PC-3 (cell line): Measurements from ENCODE around the gene CFAP45. TPM values are rescaled to one million over a fixed set of nuclear protein-coding genes. Genes with fewer than 3 reads are reported as not detected.

Source experiments
- ATAC-seq: fragments of 200-7000 bp; cut with Tn5 transposase; 2 replicates; pipeline ENCODE4 v1.9.1; 2020; ENCODE audit warnings: mild to moderate bottlenecking, moderate library complexity
- BruUV-seq: library from RNA; stranded (reverse); fragments of 400-500 nt; replicated peaks from 2 replicates; lab custom pipeline; 2021; lab: Mats Ljungman, UMichigan
- CTCF ChIA-PET: fragments of 300-600 bp; sonication (Branson Sonifier 250); formaldehyde crosslinking; loops from one replicate; lab custom pipeline; 2022; ENCODE audit warnings: antibody characterized with exemption; lab: Charles Lee
- POLR2A ChIA-PET: fragments of 300-600 bp; sonication (Branson Sonifier 250); formaldehyde crosslinking; loops from one replicate; lab custom pipeline; 2022; ENCODE audit warnings: antibody characterized with exemption; ENCODE audit not compliant: unreplicated experiment; lab: Charles Lee
- DNase-seq: peaks from one replicate; pipeline ENCODE4 v3.0.0-alpha.2; 2015
- H2AFZ ChIP-seq: fragments of 300-600 bp; sonication (generic); 2 replicates; pipeline ENCODE4 v1.6.0; 2016; ENCODE audit warnings: antibody characterized with exemption, low read length
- H3F3A ChIP-seq: fragments of 300-600 bp; sonication (generic); one replicate; pipeline ENCODE4 v1.6.0; 2017; ENCODE audit warnings: antibody characterized with exemption, low read length, control low read depth, mild to moderate bottlenecking; ENCODE audit not compliant: unreplicated experiment
- H3K27ac ChIP-seq: fragments of 300-600 bp; sonication (generic); 2 replicates; pipeline ENCODE4 v1.5.1; 2016; ENCODE audit warnings: mild to moderate bottlenecking, low read length
- H3K27me3 ChIP-seq: fragments of 300-600 bp; sonication (generic); 2 replicates; pipeline ENCODE4 v1.6.1; 2016; ENCODE audit warnings: low read length, mixed read lengths
- H3K36me3 ChIP-seq: fragments of 300-600 bp; sonication (generic); 2 replicates; pipeline ENCODE4 v1.6.1; 2016; ENCODE audit warnings: low read depth, mixed run types, low read length, mixed read lengths
- H3K4me1 ChIP-seq: fragments of 300-600 bp; sonication (generic); 2 replicates; pipeline ENCODE4 v1.5.1; 2016; ENCODE audit warnings: low read length; ENCODE audit not compliant: insufficient read depth
- H3K4me2 ChIP-seq: fragments of 300-600 bp; sonication (generic); 2 replicates; pipeline ENCODE4 v1.6.0; 2016; ENCODE audit warnings: low read length
- H3K4me3 ChIP-seq: fragments of 300-600 bp; sonication (generic); 2 replicates; pipeline ENCODE4 v1.5.1; 2016; ENCODE audit warnings: mild to moderate bottlenecking, low read length, mixed read lengths
- H3K79me2 ChIP-seq: fragments of 300-600 bp; sonication (generic); 2 replicates; pipeline ENCODE4 v1.6.1; 2017; ENCODE audit warnings: low read length, mixed read lengths
- H3K9ac ChIP-seq: fragments of 300-600 bp; sonication (generic); 2 replicates; pipeline ENCODE4 v1.6.0; 2016; ENCODE audit warnings: mild to moderate bottlenecking, low read length
- H3K9me2 ChIP-seq: fragments of 300-600 bp; sonication (generic); replicated peaks from 2 replicates; pipeline ENCODE4 v1.6.1; 2016; ENCODE audit warnings: mixed run types, low read length, mixed read lengths
- H3K9me3 ChIP-seq: fragments of 300-600 bp; sonication (generic); 2 replicates; pipeline ENCODE4 v1.6.1; 2016; ENCODE audit warnings: low read length, mixed read lengths
- H4K20me1 ChIP-seq: fragments of 300-600 bp; sonication (generic); 2 replicates; pipeline ENCODE4 v1.6.1; 2016; ENCODE audit warnings: low read length, mixed read lengths
- EZH2 ChIP-seq: fragments of 300-600 bp; sonication (generic); IDR thresholded peaks from one replicate; pipeline ENCODE4 v1.6.1; 2017; ENCODE audit warnings: antibody characterized with exemption, mild to moderate bottlenecking, low read length; ENCODE audit not compliant: unreplicated experiment
- EZH2phosphoT487 ChIP-seq: fragments of 300-600 bp; sonication (generic); IDR thresholded peaks from 2 replicates; pipeline ENCODE4 v1.6.1; 2018; ENCODE audit warnings: mild to moderate bottlenecking, antibody characterized with exemption, low read length, borderline replicate concordance
- intact Hi-C: fragments of 100-400 bp; cut with micrococcal nuclease; formaldehyde crosslinking; loops from 2 replicates; pipeline ENCODE4 v1.9.0; 2023
- total RNA-seq: library from RNA; depleted of rRNA; stranded (reverse); fragments of >200 nt; gene quantifications from 2 replicates; pipeline ENCODE4 v1.2.3, GENCODE V29; 2014
- TF ChIP-seq, protein P1 (sequence below): fragments of 300-600 bp; sonication (generic); conservative IDR thresholded peaks from 2 replicates; pipeline ENCODE4 v1.5.1; 2017; ENCODE audit warnings: antibody characterized with exemption, low read depth, mild to moderate bottlenecking, low read length

The CFAP45 gene
- total RNA-seq, 1 experiment from 2014 or later: 1.6 TPM

DNA sequence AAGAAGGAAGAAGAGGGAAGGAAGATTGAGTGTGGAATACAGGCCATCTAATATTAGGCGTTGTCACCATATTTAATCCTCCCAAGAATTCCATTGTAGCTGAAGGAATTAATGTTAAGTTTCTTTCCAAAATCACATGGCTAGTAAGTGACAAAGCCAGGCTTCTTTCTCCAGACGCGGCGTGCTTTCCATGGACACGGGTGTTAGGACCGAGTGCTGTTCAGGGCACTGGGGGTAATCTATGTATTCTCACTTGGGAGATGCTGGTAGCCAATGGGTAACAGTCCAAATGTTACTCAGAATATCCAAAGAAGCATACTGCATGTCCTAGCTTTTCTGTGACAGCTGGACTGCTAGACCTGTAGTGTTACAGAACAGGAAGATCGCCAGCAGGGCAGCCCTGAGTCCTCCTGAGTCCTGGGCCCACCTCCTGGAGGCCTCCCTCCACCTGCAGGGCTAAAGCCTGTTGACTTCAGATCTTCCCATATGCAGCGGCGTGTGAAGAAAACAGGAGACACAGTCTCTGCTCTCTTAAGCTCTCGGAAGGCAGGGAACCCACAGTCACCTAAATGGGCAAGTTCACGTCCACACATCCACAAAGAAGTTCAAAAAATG is 40.1 kb upstream of the CFAP45 start:
- no peak overlapping the region for H3K27ac ChIP-seq
- no peak for ATAC-seq
- ChIA-PET POLR2A (interaction anchor here (0.5 kb wide), 1 partner anchor 15 kb away, joined by 5 read pairs; the partner anchor contains the start of gene TAGLN2), CTCF (interaction anchor here (0.6 kb wide), 1 partner anchor 875 kb away, joined by 4 read pairs; no protein-coding TSS in a partner anchor)
- TF ChIP-seq, protein P1, sequence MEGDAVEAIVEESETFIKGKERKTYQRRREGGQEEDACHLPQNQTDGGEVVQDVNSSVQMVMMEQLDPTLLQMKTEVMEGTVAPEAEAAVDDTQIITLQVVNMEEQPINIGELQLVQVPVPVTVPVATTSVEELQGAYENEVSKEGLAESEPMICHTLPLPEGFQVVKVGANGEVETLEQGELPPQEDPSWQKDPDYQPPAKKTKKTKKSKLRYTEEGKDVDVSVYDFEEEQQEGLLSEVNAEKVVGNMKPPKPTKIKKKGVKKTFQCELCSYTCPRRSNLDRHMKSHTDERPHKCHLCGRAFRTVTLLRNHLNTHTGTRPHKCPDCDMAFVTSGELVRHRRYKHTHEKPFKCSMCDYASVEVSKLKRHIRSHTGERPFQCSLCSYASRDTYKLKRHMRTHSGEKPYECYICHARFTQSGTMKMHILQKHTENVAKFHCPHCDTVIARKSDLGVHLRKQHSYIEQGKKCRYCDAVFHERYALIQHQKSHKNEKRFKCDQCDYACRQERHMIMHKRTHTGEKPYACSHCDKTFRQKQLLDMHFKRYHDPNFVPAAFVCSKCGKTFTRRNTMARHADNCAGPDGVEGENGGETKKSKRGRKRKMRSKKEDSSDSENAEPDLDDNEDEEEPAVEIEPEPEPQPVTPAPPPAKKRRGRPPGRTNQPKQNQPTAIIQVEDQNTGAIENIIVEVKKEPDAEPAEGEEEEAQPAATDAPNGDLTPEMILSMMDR: no peak
- no peak for TF ChIP-seq EZH2phosphoT487
- no peak for TF ChIP-seq EZH2
- H4K20me1 ChIP-seq: no peaks in the 10 kb centered on the region
- H3F3A ChIP-seq: no peaks in the 10 kb centered on the region
- DNase-seq: no peak
- no peak overlapping the region for H2AFZ ChIP-seq
- H3K9ac ChIP-seq: no peak overlapping the region
- H3K4me1 ChIP-seq: peaks cover 45% of the 10 kb centered on the region
- H3K27me3 ChIP-seq: no peaks in the 10 kb centered on the region
- BruUV-seq: no TSS peak
- no peak overlapping the region for H3K4me2 ChIP-seq
- no peaks in the 10 kb centered on the region for H3K9me2 ChIP-seq
- peaks cover 20% of the 10 kb centered on the region for H3K79me2 ChIP-seq
- intact Hi-C loops: no loop called here
- no peaks in the 10 kb centered on the region for H3K9me3 ChIP-seq
- H3K36me3 ChIP-seq: no peaks in the 10 kb centered on the region
- H3K4me3 ChIP-seq: no peak overlapping the region

DNA sequence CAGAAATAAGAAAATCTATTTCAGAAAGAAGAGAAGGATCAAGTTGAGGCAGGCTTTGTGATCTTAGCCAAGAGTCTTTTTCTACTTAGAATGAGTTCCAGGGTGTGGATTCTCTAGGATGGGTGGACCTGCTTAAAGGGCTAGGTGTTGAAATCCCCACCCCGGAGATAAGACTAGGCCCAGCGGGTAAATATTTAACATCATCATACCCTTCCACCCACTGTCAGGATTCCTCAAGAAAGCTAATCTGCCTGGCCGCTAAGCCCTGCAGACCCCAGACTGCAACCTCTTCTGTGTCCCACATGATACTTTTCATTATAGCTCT is 39.7 kb upstream of the CFAP45 start:
- no peak for DNase-seq
- TF ChIP-seq, protein P1: no peak
- no peak for TF ChIP-seq EZH2
- TF ChIP-seq EZH2phosphoT487: no peak
- no peak overlapping the region for H3K4me2 ChIP-seq
- intact Hi-C loops: loop anchor here (5.0 kb wide), 1 partner anchor 143 kb away; the partner anchor contains the start of gene KCNJ9
- ChIA-PET CTCF (interaction anchor here (3.0 kb wide), 1 partner anchor 67 kb away, joined by 21 read pairs; no protein-coding TSS in a partner anchor), POLR2A (interaction anchor here (0.5 kb wide), 1 partner anchor 14 kb away, joined by 5 read pairs; the partner anchor contains the start of gene TAGLN2)
- H2AFZ ChIP-seq: no peak overlapping the region
- peaks cover 40% of the 10 kb centered on the region for H3K4me1 ChIP-seq
- no TSS peak for BruUV-seq
- no peaks in the 10 kb centered on the region for H3K9me2 ChIP-seq
- no peak overlapping the region for H3K27ac ChIP-seq
- peaks cover 15% of the 10 kb centered on the region for H3K79me2 ChIP-seq
- no peak for ATAC-seq
- no peaks in the 10 kb centered on the region for H3F3A ChIP-seq
- H3K9me3 ChIP-seq: no peaks in the 10 kb centered on the region
- no peak overlapping the region for H3K4me3 ChIP-seq
- no peaks in the 10 kb centered on the region for H3K36me3 ChIP-seq
- no peaks in the 10 kb centered on the region for H4K20me1 ChIP-seq
- H3K27me3 ChIP-seq: no peaks in the 10 kb centered on the region
- H3K9ac ChIP-seq: no peak overlapping the region
